Measurements from ENCODE around the gene SETD1B. TPM values are rescaled to one million over a fixed set of nuclear protein-coding genes. Genes with fewer than 3 reads are reported as not detected.

The SETD1B gene
- total and polyA plus RNA-seq, 2 donors (not counting 1 experiment from before 2014, with no cell fraction given), result 7.9 to 61.4 TPM

GRCh38 chr12:121762269-121762668 is 41.5 kb upstream of the SETD1B start:
- no peak overlapping the region for H3K27ac ChIP-seq (ENCODE audit: low read length in 2 of 2)
- Mint-ChIP-seq H3K27me3 (no peaks in the 10 kb centered on the region), H3K4me1 (no peaks in the 10 kb centered on the region), H3K27ac (no peak overlapping the region), H3K4me3 (no peak overlapping the region), H3K9me3 (ENCODE audit: insufficient read depth) (no peaks in the 10 kb centered on the region)
- H3K4me3 ChIP-seq (ENCODE audit: control extremely low read depth in 1 of 5, extremely low read depth in 1 of 5, insufficient read depth in 1 of 5, low read depth in 2 of 5, low read length in 4 of 5), result no peak overlapping the region
- H3K4me1 ChIP-seq (ENCODE audit: control insufficient read depth in 2 of 2, insufficient read depth in 2 of 2, low read length in 2 of 2), result no peaks in the 10 kb centered on the region
- H3K9ac ChIP-seq (ENCODE audit: low read length), result no peak overlapping the region
- 99% methylated on average over 4 of the region's 6 CpGs for WGBS (ENCODE audit: insufficient coverage)
- no peak overlapping the region for H3K4me2 ChIP-seq (replicated peaks; ENCODE audit: low read depth, low read length, poor library complexity, severe bottlenecking)
- ChIA-PET POLR2A (no interaction called here), CTCF (interaction anchor here (1.4 kb wide), 1 partner anchor 32 kb away, joined by 4 read pairs; no protein-coding TSS in a partner anchor)
- no peaks in the 10 kb centered on the region for H3K36me3 ChIP-seq (replicated peaks in 1 of 2; ENCODE audit: control extremely low read depth in 1 of 2, control insufficient read depth in 1 of 2, extremely low read depth in 1 of 2, insufficient read depth in 2 of 2, low read length in 1 of 2)
- H3K27me3 ChIP-seq (replicated peaks in 1 of 4; ENCODE audit: control extremely low read depth in 1 of 4, control insufficient read depth in 3 of 4, insufficient read depth in 4 of 4, low read length in 3 of 4), result no peaks in the 10 kb centered on the region
- ATAC-seq (ENCODE audit: low read depth) (no peak), DNase-seq (no peak)
- no peak overlapping the region for H2AFZ ChIP-seq (ENCODE audit: insufficient read depth, low read depth, low read length, poor library complexity, severe bottlenecking)
- H4K20me1 ChIP-seq (ENCODE audit: control insufficient read depth, insufficient read depth, low read length, poor library complexity, severe bottlenecking), result no peaks in the 10 kb centered on the region
- H3K79me2 ChIP-seq (ENCODE audit: control insufficient read depth, insufficient read depth, low read length), result no peaks in the 10 kb centered on the region
- H3K9me3 ChIP-seq (ENCODE audit: control extremely low read depth in 1 of 3, control insufficient read depth in 2 of 3, insufficient read depth in 1 of 3, low read length in 2 of 3), result no peaks in the 10 kb centered on the region
- intact Hi-C loops (cut with micrococcal nuclease), result no loop called here
- TF ChIP-seq CTCF (IDR thresholded peaks at IDR 0.05) (no peak), EZH2 (IDR thresholded peaks at IDR 0.05; ENCODE audit: borderline replicate concordance, insufficient read depth, low read depth, low read length, poor library complexity, severe bottlenecking) (no peak)

- DNase-seq (no peak), ATAC-seq (ENCODE audit: low read depth) (no peak)
- Mint-ChIP-seq H3K9me3 (ENCODE audit: insufficient read depth) (no peaks in the 10 kb centered on the region), H3K4me1 (no peaks in the 10 kb centered on the region), H3K4me3 (no peak overlapping the region), H3K27ac (no peak overlapping the region), H3K27me3 (no peaks in the 10 kb centered on the region)
- H3K4me3 ChIP-seq (ENCODE audit: control extremely low read depth in 1 of 5, extremely low read depth in 1 of 5, insufficient read depth in 1 of 5, low read depth in 2 of 5, low read length in 4 of 5), result no peak overlapping the region
- TF ChIP-seq CTCF (IDR thresholded peaks at IDR 0.05), result no peak
- no peak for TF ChIP-seq EZH2 (IDR thresholded peaks at IDR 0.05; ENCODE audit: borderline replicate concordance, insufficient read depth, low read depth, low read length, poor library complexity, severe bottlenecking)
- ChIA-PET CTCF (interaction anchor here (1.0 to 1.4 kb wide), 2 partner anchors 10 to 30 kb away, joined by 3 to 4 read pairs; no protein-coding TSS in a partner anchor), POLR2A (no interaction called here)
- no peaks in the 10 kb centered on the region for H3K4me1 ChIP-seq (ENCODE audit: control insufficient read depth in 2 of 2, insufficient read depth in 2 of 2, low read length in 2 of 2)
- no peaks in the 10 kb centered on the region for H3K79me2 ChIP-seq (ENCODE audit: control insufficient read depth, insufficient read depth, low read length)
- H3K27me3 ChIP-seq (replicated peaks in 1 of 4; ENCODE audit: control extremely low read depth in 1 of 4, control insufficient read depth in 3 of 4, insufficient read depth in 4 of 4, low read length in 3 of 4), result no peaks in the 10 kb centered on the region
- H3K4me2 ChIP-seq (replicated peaks; ENCODE audit: low read depth, low read length, poor library complexity, severe bottlenecking), result no peak overlapping the region
- 100% methylated on average over 3 of the region's 3 CpGs for WGBS (ENCODE audit: insufficient coverage)
- intact Hi-C loops (cut with micrococcal nuclease), result no loop called here
- no peak overlapping the region for H3K9ac ChIP-seq (ENCODE audit: low read length)
- H4K20me1 ChIP-seq (ENCODE audit: control insufficient read depth, insufficient read depth, low read length, poor library complexity, severe bottlenecking), result no peaks in the 10 kb centered on the region
- H2AFZ ChIP-seq (ENCODE audit: insufficient read depth, low read depth, low read length, poor library complexity, severe bottlenecking), result no peak overlapping the region
- no peaks in the 10 kb centered on the region for H3K36me3 ChIP-seq (replicated peaks in 1 of 2; ENCODE audit: control extremely low read depth in 1 of 2, control insufficient read depth in 1 of 2, extremely low read depth in 1 of 2, insufficient read depth in 2 of 2, low read length in 1 of 2)
- H3K9me3 ChIP-seq (ENCODE audit: control extremely low read depth in 1 of 3, control insufficient read depth in 2 of 3, insufficient read depth in 1 of 3, low read length in 2 of 3), result no peaks in the 10 kb centered on the region
- H3K27ac ChIP-seq (ENCODE audit: low read length in 2 of 2), result no peak overlapping the region
Observed at GRCh38 chr12:121764808-121765207, 39.0 kb upstream of the SETD1B start.
